Smooth muscle cell (in vitro differentiated cells): ENCODE results near the gene MADCAM1. TPM values are rescaled to one million over a fixed set of nuclear protein-coding genes. Genes with fewer than 3 reads are reported as not detected.
A peak's percentile ranks its signal among the peaks of the same experiment; 100 is the strongest.

Experiments used
- DNase-seq: peaks from one replicate; lab custom pipeline; 2025; ENCODE audit not compliant: unreplicated experiment; lab: John Stamatoyannopoulos, UW
- H2AFZ ChIP-seq: fragments of 200-600 bp; sonication (generic); 2 replicates; pipeline ENCODE4 v1.6.0; 2016; ENCODE audit warnings: antibody characterized with exemption, low read depth, mild to moderate bottlenecking
- H3F3A ChIP-seq: fragments of 200-600 bp; sonication (generic); 2 replicates; pipeline ENCODE4 v1.6.0; 2017; ENCODE audit warnings: antibody characterized with exemption, low read depth
- H3K27ac ChIP-seq: fragments of 200-600 bp; sonication (generic); 2 replicates; pipeline ENCODE4 v1.5.1; 2016; ENCODE audit warnings: low read depth, mild to moderate bottlenecking
- H3K27me3 ChIP-seq: fragments of 200-600 bp; sonication (generic); 2 replicates; pipeline ENCODE4 v1.6.1; 2016; ENCODE audit warnings: low read depth, mild to moderate bottlenecking
- H3K36me3 ChIP-seq: fragments of 200-600 bp; sonication (generic); 2 replicates; pipeline ENCODE4 v1.5.1; 2016; ENCODE audit warnings: low read depth
- H3K4me1 ChIP-seq: fragments of 200-600 bp; sonication (generic); 2 replicates; pipeline ENCODE4 v1.5.1; 2016; ENCODE audit warnings: low read depth
- H3K4me2 ChIP-seq: fragments of 200-600 bp; sonication (generic); 2 replicates; pipeline ENCODE4 v1.6.0; 2016; ENCODE audit warnings: mild to moderate bottlenecking
- H3K4me3 ChIP-seq: fragments of 200-600 bp; sonication (generic); 2 replicates; pipeline ENCODE4 v1.5.1; 2016; ENCODE audit warnings: mild to moderate bottlenecking
- H3K79me2 ChIP-seq: fragments of 200-600 bp; sonication (generic); 2 replicates; pipeline ENCODE4 v1.6.0; 2016; ENCODE audit warnings: low read depth, mild to moderate bottlenecking
- H3K9ac ChIP-seq: fragments of 200-600 bp; sonication (generic); 2 replicates; pipeline ENCODE4 v1.6.0; 2016; ENCODE audit warnings: low read depth
- H3K9me3 ChIP-seq: fragments of 200-600 bp; sonication (generic); replicated peaks from 2 replicates; pipeline ENCODE4 v1.5.1; 2016; ENCODE audit warnings: low read depth
- H4K20me1 ChIP-seq: fragments of 200-600 bp; sonication (generic); 2 replicates; pipeline ENCODE4 v1.6.0; 2016; ENCODE audit warnings: low read depth
- WGBS: methylation state at CpG from one replicate; pipeline ENCODE4 v1.1.7; 2016; ENCODE audit warnings: low lambda C conversion rate; 5-methylcytosine and 5-hydroxymethylcytosine counted together
- polyA plus RNA-seq: library from polyadenylated mRNA; unstranded; fragments of >200 nt; fragmentation: Nextera tagmentation; extraction: Ambion mirVana; gene quantifications from 2 replicates; pipeline ENCODE4 v1.2.1, GENCODE V29; 2016
- total RNA-seq: library from RNA; depleted of rRNA; stranded (reverse); fragments of >200 nt; gene quantifications from 2 replicates; pipeline ENCODE4 v1.2.3, GENCODE V29; 2014
- TF ChIP-seq, protein P1 (sequence below): fragments of 200-600 bp; sonication (generic); IDR thresholded peaks from 2 replicates; pipeline ENCODE4 v1.5.1; 2017; ENCODE audit warnings: borderline replicate concordance, mild to moderate bottlenecking, antibody characterized with exemption; ENCODE audit not compliant: insufficient read depth, poor library complexity, severe bottlenecking

Gene MADCAM1
- total and polyA plus RNA-seq, 2 experiments from 2014 or later, result not detected

GRCh38 chr19:497869-498510 lies 1.7 kb downstream of the MADCAM1 start:
- no peak overlapping the region for H3K9ac ChIP-seq
- H3K79me2 ChIP-seq, result no peaks in the 10 kb centered on the region
- no peaks in the 10 kb centered on the region for H3F3A ChIP-seq
- TF ChIP-seq, protein P1, sequence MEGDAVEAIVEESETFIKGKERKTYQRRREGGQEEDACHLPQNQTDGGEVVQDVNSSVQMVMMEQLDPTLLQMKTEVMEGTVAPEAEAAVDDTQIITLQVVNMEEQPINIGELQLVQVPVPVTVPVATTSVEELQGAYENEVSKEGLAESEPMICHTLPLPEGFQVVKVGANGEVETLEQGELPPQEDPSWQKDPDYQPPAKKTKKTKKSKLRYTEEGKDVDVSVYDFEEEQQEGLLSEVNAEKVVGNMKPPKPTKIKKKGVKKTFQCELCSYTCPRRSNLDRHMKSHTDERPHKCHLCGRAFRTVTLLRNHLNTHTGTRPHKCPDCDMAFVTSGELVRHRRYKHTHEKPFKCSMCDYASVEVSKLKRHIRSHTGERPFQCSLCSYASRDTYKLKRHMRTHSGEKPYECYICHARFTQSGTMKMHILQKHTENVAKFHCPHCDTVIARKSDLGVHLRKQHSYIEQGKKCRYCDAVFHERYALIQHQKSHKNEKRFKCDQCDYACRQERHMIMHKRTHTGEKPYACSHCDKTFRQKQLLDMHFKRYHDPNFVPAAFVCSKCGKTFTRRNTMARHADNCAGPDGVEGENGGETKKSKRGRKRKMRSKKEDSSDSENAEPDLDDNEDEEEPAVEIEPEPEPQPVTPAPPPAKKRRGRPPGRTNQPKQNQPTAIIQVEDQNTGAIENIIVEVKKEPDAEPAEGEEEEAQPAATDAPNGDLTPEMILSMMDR, result no peak
- H3K27me3 ChIP-seq, result peaks cover 32% of the 10 kb centered on the region
- H3K9me3 ChIP-seq, result no peaks in the 10 kb centered on the region
- 17% methylated on average over 47 of the region's 50 CpGs for WGBS
- no peak overlapping the region for H3K27ac ChIP-seq
- no peaks in the 10 kb centered on the region for H3K4me1 ChIP-seq
- no peak overlapping the region for H2AFZ ChIP-seq
- no peaks in the 10 kb centered on the region for H3K36me3 ChIP-seq
- no peak for DNase-seq
- peak overlapping the region; percentile 44 for H3K4me2 ChIP-seq
- no peak overlapping the region for H3K4me3 ChIP-seq
- H4K20me1 ChIP-seq, result no peaks in the 10 kb centered on the region

GRCh38 chr19:498511-498891 lies 2.2 kb downstream of the MADCAM1 start:
- Histone ChIP-seq H3F3A (no peaks in the 10 kb centered on the region), H3K9me3 (no peaks in the 10 kb centered on the region), H3K4me1 (no peaks in the 10 kb centered on the region), H3K9ac (no peak overlapping the region), H3K27ac (no peak overlapping the region), H3K4me2 (no peak overlapping the region), H3K27me3 (peaks cover 32% of the 10 kb centered on the region), H3K36me3 (no peaks in the 10 kb centered on the region), H4K20me1 (no peaks in the 10 kb centered on the region), H2AFZ (no peak overlapping the region), H3K79me2 (no peaks in the 10 kb centered on the region), H3K4me3 (no peak overlapping the region)
- 51% methylated on average over 15 of the region's 26 CpGs for WGBS
- TF ChIP-seq, protein P1, result no peak
- DNase-seq, result no peak

GRCh38 chr19:498977-499623 lies 2.8 kb downstream of the MADCAM1 start:
- no peak for DNase-seq
- Histone ChIP-seq H3K36me3 (no peaks in the 10 kb centered on the region), H3K79me2 (no peaks in the 10 kb centered on the region), H3K4me1 (no peaks in the 10 kb centered on the region), H3K9ac (no peak overlapping the region), H4K20me1 (no peaks in the 10 kb centered on the region), H3K9me3 (no peaks in the 10 kb centered on the region), H2AFZ (no peak overlapping the region), H3F3A (no peaks in the 10 kb centered on the region), H3K4me2 (no peak overlapping the region), H3K27me3 (peaks cover 32% of the 10 kb centered on the region), H3K27ac (no peak overlapping the region), H3K4me3 (no peak overlapping the region)
- WGBS, result 90% methylated on average over 27 of the region's 31 CpGs
- TF ChIP-seq, protein P1, result no peak
